Brain microvascular endothelial cell (primary cell): ENCODE measurements around the gene MAP1B.

Source experiments
- DNase-seq: peaks from one replicate; pipeline ENCODE4 v3.0.0-alpha.2; 2020
- H3K27ac ChIP-seq: fragments of 250-450 bp; sonication (Bioruptor Pico); 2 replicates; pipeline ENCODE4 v1.5.1; 2020; ENCODE audit warnings: mild to moderate bottlenecking, moderate library complexity
- H3K27me3 ChIP-seq: fragments of 250-450 bp; sonication (Bioruptor Pico); replicated peaks from 2 replicates; pipeline ENCODE4 v1.5.1; 2020; ENCODE audit warnings: mild to moderate bottlenecking
- H3K36me3 ChIP-seq: fragments of 250-450 bp; sonication (Bioruptor Pico); replicated peaks from 2 replicates; pipeline ENCODE4 v1.5.1; 2020; ENCODE audit warnings: mild to moderate bottlenecking
- H3K4me3 ChIP-seq: 2 replicates; pipeline ENCODE4 v1.5.1; 2011; ENCODE audit warnings: low read depth, mild to moderate bottlenecking, control low read depth, low read length, moderate library complexity
- in situ Hi-C: cut with HindIII; loops from 2 replicates; pipeline ENCODE4 v1.10.0; 2017; ENCODE audit warnings: low sequenced_read_pairs, low pct_ligation_motif_present
- TF ChIP-seq, protein P1 (sequence below): IDR thresholded peaks from 2 replicates; pipeline ENCODE4 v1.5.1; 2011; ENCODE audit warnings: low read depth, mild to moderate bottlenecking, moderate library complexity, low read length, control low read depth, inconsistent platforms; ENCODE audit errors: missing control alignments

MAP1B gene

DNA sequence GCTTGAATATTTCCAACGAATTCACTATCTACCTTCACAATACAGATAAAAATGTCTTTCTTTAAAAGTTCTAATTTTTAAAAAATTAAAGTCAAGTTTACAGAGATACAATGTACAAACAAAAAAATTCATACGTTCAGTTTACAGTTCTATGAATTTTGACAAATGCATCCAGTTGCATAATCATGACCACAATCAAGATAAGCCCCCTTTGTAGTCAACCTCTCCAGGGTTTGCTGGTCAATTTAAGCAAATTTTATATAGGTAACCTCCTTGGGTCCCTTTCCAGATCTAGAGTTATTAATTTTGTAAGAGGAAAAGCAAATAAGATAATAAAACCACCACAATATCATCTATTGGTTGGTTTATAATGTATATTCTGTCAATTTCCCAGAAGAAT is 136.4 kb downstream of the MAP1B start:
- TF ChIP-seq, protein P1, sequence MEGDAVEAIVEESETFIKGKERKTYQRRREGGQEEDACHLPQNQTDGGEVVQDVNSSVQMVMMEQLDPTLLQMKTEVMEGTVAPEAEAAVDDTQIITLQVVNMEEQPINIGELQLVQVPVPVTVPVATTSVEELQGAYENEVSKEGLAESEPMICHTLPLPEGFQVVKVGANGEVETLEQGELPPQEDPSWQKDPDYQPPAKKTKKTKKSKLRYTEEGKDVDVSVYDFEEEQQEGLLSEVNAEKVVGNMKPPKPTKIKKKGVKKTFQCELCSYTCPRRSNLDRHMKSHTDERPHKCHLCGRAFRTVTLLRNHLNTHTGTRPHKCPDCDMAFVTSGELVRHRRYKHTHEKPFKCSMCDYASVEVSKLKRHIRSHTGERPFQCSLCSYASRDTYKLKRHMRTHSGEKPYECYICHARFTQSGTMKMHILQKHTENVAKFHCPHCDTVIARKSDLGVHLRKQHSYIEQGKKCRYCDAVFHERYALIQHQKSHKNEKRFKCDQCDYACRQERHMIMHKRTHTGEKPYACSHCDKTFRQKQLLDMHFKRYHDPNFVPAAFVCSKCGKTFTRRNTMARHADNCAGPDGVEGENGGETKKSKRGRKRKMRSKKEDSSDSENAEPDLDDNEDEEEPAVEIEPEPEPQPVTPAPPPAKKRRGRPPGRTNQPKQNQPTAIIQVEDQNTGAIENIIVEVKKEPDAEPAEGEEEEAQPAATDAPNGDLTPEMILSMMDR = no peak
- in situ Hi-C loops = no loop called here
- no peak for DNase-seq
- Histone ChIP-seq H3K36me3 (no peaks in the 10 kb centered on the region), H3K27me3 (no peaks in the 10 kb centered on the region), H3K27ac (no peak overlapping the region), H3K4me3 (no peak overlapping the region)

DNA sequence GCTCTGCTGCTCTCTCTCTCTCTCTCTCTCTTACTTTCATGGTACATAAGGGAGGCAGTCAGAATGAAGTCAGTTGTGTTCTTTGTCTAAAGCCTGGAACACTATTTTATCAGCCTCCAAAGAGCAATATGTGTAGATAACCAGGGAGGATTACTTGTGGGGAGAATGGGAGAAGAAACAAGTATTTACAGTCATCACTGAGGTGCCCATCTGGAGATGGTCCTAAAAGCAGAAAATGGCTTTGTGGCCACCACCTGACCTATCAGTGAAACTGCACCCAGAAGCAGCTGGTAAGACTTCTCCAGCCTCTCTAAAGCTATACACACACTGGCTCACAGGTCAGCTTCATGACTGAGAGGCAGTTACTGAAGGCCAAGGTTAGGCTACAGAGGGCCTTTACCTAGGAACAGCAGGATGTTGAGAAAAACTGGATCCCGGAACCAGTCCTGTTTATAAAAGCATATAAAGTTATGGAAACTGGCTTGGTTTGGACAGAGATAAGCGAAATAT is 137.6 kb downstream of the MAP1B start:
- H3K27me3 ChIP-seq = no peaks in the 10 kb centered on the region
- no peak overlapping the region for H3K4me3 ChIP-seq
- no peak overlapping the region for H3K27ac ChIP-seq
- in situ Hi-C loops = no loop called here
- H3K36me3 ChIP-seq = no peaks in the 10 kb centered on the region
- peak; percentile 56 for DNase-seq
- TF ChIP-seq, protein P1 = peak; percentile 66

DNA sequence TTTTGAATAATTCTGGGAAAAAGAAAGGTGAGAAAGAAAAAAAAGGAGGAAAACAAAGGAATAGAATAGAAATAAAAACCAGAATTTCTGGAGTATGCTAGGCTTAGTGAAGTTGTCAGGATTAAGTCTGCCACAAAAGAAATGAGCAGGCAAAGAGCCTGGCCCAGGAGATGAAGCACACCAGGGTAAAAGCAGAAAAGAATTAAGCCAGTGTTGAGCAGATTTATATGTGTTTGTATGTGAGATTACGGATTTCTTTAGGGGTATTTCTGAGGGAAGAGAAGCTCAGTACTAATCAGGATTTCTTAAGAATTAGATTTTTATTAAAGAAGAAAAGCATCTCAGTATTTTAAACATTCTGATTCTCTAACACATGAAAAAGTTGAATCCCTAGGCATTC is 138.3 kb downstream of the MAP1B start:
- TF ChIP-seq, protein P1 = no peak
- Histone ChIP-seq H3K27ac (no peak overlapping the region), H3K36me3 (no peaks in the 10 kb centered on the region), H3K4me3 (no peak overlapping the region), H3K27me3 (no peaks in the 10 kb centered on the region)
- DNase-seq = no peak
- in situ Hi-C loops = no loop called here

DNA sequence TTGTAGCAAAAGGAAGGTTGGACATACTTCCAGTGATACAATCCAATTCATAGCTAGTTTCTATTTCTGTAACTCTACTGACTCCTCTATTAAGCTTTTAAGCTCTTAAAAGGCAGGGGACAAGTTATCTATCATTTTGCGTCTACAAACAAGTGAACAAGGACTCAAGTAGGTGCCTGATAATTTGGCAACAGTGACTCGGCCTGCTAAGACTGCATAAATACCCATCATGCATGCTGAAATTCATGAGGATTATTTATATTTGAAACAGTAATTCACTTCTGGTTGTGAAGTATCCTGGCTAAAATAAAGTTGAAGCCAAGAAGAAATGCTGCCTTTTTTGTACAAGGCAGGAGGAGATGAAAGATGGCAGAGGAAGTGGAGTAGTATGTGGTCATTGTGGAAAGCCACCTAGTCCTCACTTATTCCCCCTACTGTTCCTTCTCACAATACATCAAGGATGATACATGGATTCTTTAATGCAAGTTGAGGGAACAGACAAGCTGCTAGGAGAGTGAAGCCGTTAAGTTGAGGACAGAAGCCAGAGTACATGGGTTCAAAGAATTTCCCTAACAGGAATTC is 138.8 kb downstream of the MAP1B start:
- Histone ChIP-seq H3K4me3 (no peak overlapping the region), H3K27ac (peak overlapping the region; percentile 51), H3K36me3 (no peaks in the 10 kb centered on the region), H3K27me3 (no peaks in the 10 kb centered on the region)
- TF ChIP-seq, protein P1 = peak; percentile 73
- peak; percentile 25 for DNase-seq
- in situ Hi-C loops = no loop called here

DNA sequence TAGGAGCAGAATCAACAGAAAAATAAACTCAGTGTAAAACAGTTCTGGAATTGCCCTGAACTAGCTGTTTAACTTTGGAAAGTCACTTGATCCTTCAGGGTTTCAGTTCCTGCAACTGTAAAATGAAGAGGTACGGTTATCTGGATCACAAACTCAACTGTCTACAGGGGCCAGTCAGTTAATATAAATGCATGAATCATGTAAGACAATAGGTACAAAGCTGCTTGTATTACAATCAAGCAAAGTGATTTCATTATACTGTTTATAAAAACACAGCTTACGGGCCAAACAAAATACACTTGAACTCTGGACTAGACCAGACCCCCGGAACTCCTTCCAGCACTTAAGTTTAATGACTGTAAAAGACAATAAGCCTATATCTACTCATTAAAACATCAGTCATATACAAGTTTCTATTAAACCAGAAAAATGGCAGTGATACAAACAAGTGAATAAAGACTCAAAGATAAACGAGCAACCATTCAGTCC is 139.7 kb downstream of the MAP1B start:
- in situ Hi-C loops = no loop called here
- Histone ChIP-seq H3K4me3 (no peak overlapping the region), H3K27ac (peak overlapping the region; percentile 51), H3K27me3 (no peaks in the 10 kb centered on the region), H3K36me3 (no peaks in the 10 kb centered on the region)
- peak; percentile 37 for DNase-seq
- TF ChIP-seq, protein P1 = no peak
